MCF 10A (cell line): ENCODE measurements around the gene PMVK. TPM values are rescaled to one million over a fixed set of nuclear protein-coding genes. Genes with fewer than 3 reads are reported as not detected.
"Not testable (repeated sequence)": the region's sequence is repeated elsewhere in the genome, so short reads cannot be mapped to it uniquely, and the experiment has no call there.

Experiments
- BruUV-seq: library from RNA; stranded (reverse); fragments of 400-500 nt; replicated peaks from 2 replicates; lab custom pipeline; 2021; lab: Mats Ljungman, UMichigan
- CTCF ChIA-PET: fragments of 300-600 bp; sonication (Branson Sonifier 250); formaldehyde crosslinking; extraction: SDS; loops from one replicate; lab custom pipeline; 2021; ENCODE audit warnings: antibody characterized with exemption, inconsistent platforms; lab: Yijun Ruan, JAX
- POLR2A ChIA-PET: fragments of 300-600, 350-650 bp; sonication (Branson Sonifier 250); formaldehyde crosslinking; extraction: SDS; loops from one replicate; lab custom pipeline; 2020; ENCODE audit warnings: antibody characterized with exemption, inconsistent platforms; lab: Yijun Ruan, JAX
- DNase-seq: peaks from one replicate; pipeline ENCODE4 v3.0.0-alpha.2; 2018; ENCODE audit not compliant: unreplicated experiment
- H3K27ac Mint-ChIP-seq: one replicate; pipeline ENCODE4 v1.8.0; 2022; ENCODE audit warnings: mild to moderate bottlenecking, low read depth, mixed read lengths; ENCODE audit not compliant: unreplicated experiment
- H3K27me3 Mint-ChIP-seq: one replicate; pipeline ENCODE4 v1.8.0; 2022; ENCODE audit warnings: mixed read lengths; ENCODE audit not compliant: insufficient read depth, unreplicated experiment
- H3K36me3 Mint-ChIP-seq: one replicate; pipeline ENCODE4 v1.8.0; 2022; ENCODE audit warnings: mild to moderate bottlenecking, moderate library complexity, mixed read lengths; ENCODE audit not compliant: insufficient read depth, unreplicated experiment
- H3K4me1 Mint-ChIP-seq: one replicate; pipeline ENCODE4 v1.8.0; 2022; ENCODE audit warnings: mixed read lengths; ENCODE audit not compliant: insufficient read depth, unreplicated experiment
- H3K4me3 Mint-ChIP-seq: one replicate; pipeline ENCODE4 v1.8.0; 2022; ENCODE audit warnings: mild to moderate bottlenecking, moderate library complexity, mixed read lengths; ENCODE audit not compliant: unreplicated experiment
- H3K9me3 Mint-ChIP-seq: one replicate; pipeline ENCODE4 v1.8.0; 2022; ENCODE audit warnings: mixed read lengths; ENCODE audit not compliant: unreplicated experiment
- CTCF ChIP-seq: fragments of 200-600 bp; IDR thresholded peaks from one replicate; pipeline ENCODE4 v1.8.0; 2022; ENCODE audit warnings: antibody characterized with exemption, mild to moderate bottlenecking; ENCODE audit not compliant: unreplicated experiment
- intact Hi-C: fragments of 100-400 bp; cut with micrococcal nuclease; formaldehyde crosslinking; loops from 2 replicates; pipeline ENCODE4 v1.14.1; 2022
- total RNA-seq: library from RNA; stranded (reverse); gene quantifications from 2 replicates; pipeline ENCODE4 v1.2.3, GENCODE V29; 2022

PMVK gene
- total RNA-seq, 1 experiment from 2014 or later = 68.9 TPM

GRCh38 chr1:154982341-154982740 lies 45.8 kb upstream of the PMVK start:
- TF ChIP-seq CTCF = no peak
- Mint-ChIP-seq H3K9me3 (no peaks in the 10 kb centered on the region), H3K36me3 (peaks cover 63% of the 10 kb centered on the region), H3K27me3 (no peaks in the 10 kb centered on the region), H3K27ac (no peak overlapping the region), H3K4me1 (peaks cover 14% of the 10 kb centered on the region), H3K4me3 (no peak overlapping the region)
- ChIA-PET POLR2A (interaction anchor here (0.5 to 41.1 kb wide), 16 partner anchors 7 to 423 kb away, joined by 3 to 1917 read pairs (median 8); partner anchors contain the start of genes CKS1B, FLAD1, LENEP and PBXIP1), CTCF (interaction anchor here (0.9 to 7.3 kb wide), 8 partner anchors 9 to 192 kb away, joined by 5 to 118 read pairs (median 10); partner anchors contain the start of genes CKS1B, LENEP, PBXIP1 and PYGO2)
- BruUV-seq = no TSS peak
- intact Hi-C loops = no loop called here
- DNase-seq = no peak

- BruUV-seq = no TSS peak
- intact Hi-C loops = no loop called here
- ChIA-PET CTCF (interaction anchor here (0.6 to 3.0 kb wide), 6 partner anchors 10 to 192 kb away, joined by 3 to 17 read pairs (median 3); no protein-coding TSS in a partner anchor), POLR2A (interaction anchor here (0.7 to 41.1 kb wide), 5 partner anchors 7 to 1140 kb away, joined by 3 to 1917 read pairs (median 312); partner anchors contain the start of genes CKS1B, FLAD1, LENEP and PBXIP1)
- no peaks in the 10 kb centered on the region for H3K9me3 Mint-ChIP-seq
- peaks cover 36% of the 10 kb centered on the region for H3K36me3 Mint-ChIP-seq
- no peak for TF ChIP-seq CTCF
- H3K4me3 Mint-ChIP-seq = no peak overlapping the region
- H3K27me3 Mint-ChIP-seq = no peaks in the 10 kb centered on the region
- DNase-seq = no peak
- H3K27ac Mint-ChIP-seq = no peak overlapping the region
- H3K4me1 Mint-ChIP-seq = peaks cover 9% of the 10 kb centered on the region
These were observed 41.8 kb upstream of the PMVK start for GRCh38 chr1:154978360-154978759.

- not testable (repeated sequence) for H3K4me3 Mint-ChIP-seq, H3K27me3 Mint-ChIP-seq
These were observed 41.2 kb upstream of the PMVK start for GRCh38 chr1:154977762-154978161.

GRCh38 chr1:154975409-154976059 lies 39.0 kb upstream of the PMVK start:
- ChIA-PET CTCF (interaction anchor here (0.6 to 3.0 kb wide), 8 partner anchors 9 to 42 kb away, joined by 3 to 17 read pairs (median 4); no protein-coding TSS in a partner anchor), POLR2A (interaction anchor here (0.6 to 41.1 kb wide), 20 partner anchors 5 to 1009 kb away, joined by 3 to 1917 read pairs (median 7); partner anchors contain the start of genes ADAM15, CKS1B, EFNA1 and EFNA4)
- Mint-ChIP-seq H3K9me3 (no peaks in the 10 kb centered on the region), H3K36me3 (peaks cover 35% of the 10 kb centered on the region), H3K4me3 (no peak overlapping the region), H3K27ac (no peak overlapping the region), H3K27me3 (no peaks in the 10 kb centered on the region), H3K4me1 (peaks cover 32% of the 10 kb centered on the region)
- intact Hi-C loops = no loop called here
- DNase-seq = peak; percentile 66
- TF ChIP-seq CTCF = no peak
- TSS peak; percentile 49 for BruUV-seq

More at GRCh38 chr1:154977762-154978161, 41.2 kb upstream of the PMVK start:
- H3K4me1 Mint-ChIP-seq = peaks cover 12% of the 10 kb centered on the region
- ChIA-PET CTCF (interaction anchor here (0.6 to 3.0 kb wide), 8 partner anchors 11 to 497 kb away, joined by 3 to 17 read pairs (median 4); no protein-coding TSS in a partner anchor), POLR2A (interaction anchor here (0.8 to 41.1 kb wide), 6 partner anchors 7 to 1140 kb away, joined by 3 to 1917 read pairs (median 234); partner anchors contain the start of genes ADAM15, CKS1B, FLAD1 and LENEP)
- intact Hi-C loops, BruUV-seq, H3K9me3 Mint-ChIP-seq, H3K27ac Mint-ChIP-seq, DNase-seq: not testable (repeated sequence)
- H3K36me3 Mint-ChIP-seq = peaks cover 36% of the 10 kb centered on the region
